Right cardiac atrium (tissue), 5 donors: Measurements from ENCODE around the gene MPST. TPM values are rescaled to one million over a fixed set of nuclear protein-coding genes. Genes with fewer than 3 reads are reported as not detected.
"Not testable (repeated sequence)": the region's sequence is repeated elsewhere in the genome, so short reads cannot be mapped to it uniquely, and the experiment has no call there.

Experiments
- ATAC-seq, 2 donors: fragments of 200-7000 bp; cut with Tn5 transposase; one replicate each; pipeline versions ENCODE4 v1.8.0 to v1.9.1; 2020; ENCODE audit warnings: moderate library complexity in 2 of 2, mild to moderate bottlenecking in 1 of 2
- DNase-seq, 3 donors: peaks; one replicate each; pipeline ENCODE4 v3.0.0-alpha.2; 2020
- H3K27ac ChIP-seq: one replicate; pipeline ENCODE4 v1.5.1; 2013; ENCODE audit warnings: mild to moderate bottlenecking, low read length, control low read depth, moderate library complexity
- H3K27me3 ChIP-seq: one replicate; pipeline ENCODE4 v1.6.1; 2013; ENCODE audit not compliant: control insufficient read depth, insufficient read depth
- H3K4me1 ChIP-seq: one replicate; pipeline ENCODE4 v1.6.1; 2013; ENCODE audit warnings: low read length; ENCODE audit not compliant: control insufficient read depth, insufficient read depth
- H3K4me3 ChIP-seq: one replicate; pipeline ENCODE4 v1.5.1; 2013; ENCODE audit warnings: low read length, control low read depth
- H3K9me3 ChIP-seq: one replicate; pipeline ENCODE4 v1.6.1; 2013; ENCODE audit warnings: low read length; ENCODE audit not compliant: control insufficient read depth
- WGBS: extraction: QIAGEN DNeasy Blood & Tissue Kit; methylation state at CpG from one replicate; pipeline ENCODE4 v1.1.7; 2013; 5-methylcytosine and 5-hydroxymethylcytosine counted together
- intact Hi-C, 4 donors: fragments of 100-400 bp; cut with DNase I; formaldehyde crosslinking; loops; one replicate each; pipeline versions ENCODE4 v1.11.0 to v1.14.0; 2022 to 2023
- polyA plus RNA-seq: library from polyadenylated mRNA; stranded (reverse); fragments of 200-250 nt; gene quantifications from one replicate; pipeline ENCODE4 v1.2.3, GENCODE V29; 2013
- total RNA-seq, 4 donors: library from RNA; stranded (reverse); fragmentation: NEBNext Ultra II Directional; extraction: Animal tissue kit (Norgen Biotek cat#: 25700); gene quantifications; one replicate each; pipeline ENCODE4 v1.2.1, GENCODE V29; 2021
- donor health status: healthy with polysubstance abuse.
- donor health status: DM: no; HTN: yes; CAD: no.
- donor health status: DM: no; HTN: no; CAD: no.
- donor health status: DM: no; HTN: yes; CAD: no; lungs with severe emphysema.
- donor health status: DM: yes; HTN: yes; CAD: no.

Gene MPST
- total and polyA plus RNA-seq, 5 donors, result 49.6 to 93.0 (median 57.3) TPM

GRCh38 chr22:36985211-36985889 lies 34.2 kb upstream of the MPST start:
- H3K4me3 ChIP-seq, result no peak overlapping the region
- H3K27ac ChIP-seq, result no peak overlapping the region
- DNase-seq, result no peak
- no peak for ATAC-seq
- H3K9me3 ChIP-seq, result no peaks in the 10 kb centered on the region
- H3K27me3 ChIP-seq, result no peaks in the 10 kb centered on the region
- WGBS, result 81% methylated on average over 10 of the region's 10 CpGs
- no peaks in the 10 kb centered on the region for H3K4me1 ChIP-seq
- intact Hi-C loops, result no loop called here

GRCh38 chr22:36986242-36986821 lies 33.2 kb upstream of the MPST start:
- no peaks in the 10 kb centered on the region for H3K27me3 ChIP-seq
- no peaks in the 10 kb centered on the region for H3K9me3 ChIP-seq
- H3K4me3 ChIP-seq, result no peak overlapping the region
- WGBS, result 53% methylated on average over 8 of the region's 8 CpGs
- DNase-seq, result no peak
- intact Hi-C loops, result no loop called here
- no peak for ATAC-seq
- H3K4me1 ChIP-seq, result no peaks in the 10 kb centered on the region
- no peak overlapping the region for H3K27ac ChIP-seq

DNA sequence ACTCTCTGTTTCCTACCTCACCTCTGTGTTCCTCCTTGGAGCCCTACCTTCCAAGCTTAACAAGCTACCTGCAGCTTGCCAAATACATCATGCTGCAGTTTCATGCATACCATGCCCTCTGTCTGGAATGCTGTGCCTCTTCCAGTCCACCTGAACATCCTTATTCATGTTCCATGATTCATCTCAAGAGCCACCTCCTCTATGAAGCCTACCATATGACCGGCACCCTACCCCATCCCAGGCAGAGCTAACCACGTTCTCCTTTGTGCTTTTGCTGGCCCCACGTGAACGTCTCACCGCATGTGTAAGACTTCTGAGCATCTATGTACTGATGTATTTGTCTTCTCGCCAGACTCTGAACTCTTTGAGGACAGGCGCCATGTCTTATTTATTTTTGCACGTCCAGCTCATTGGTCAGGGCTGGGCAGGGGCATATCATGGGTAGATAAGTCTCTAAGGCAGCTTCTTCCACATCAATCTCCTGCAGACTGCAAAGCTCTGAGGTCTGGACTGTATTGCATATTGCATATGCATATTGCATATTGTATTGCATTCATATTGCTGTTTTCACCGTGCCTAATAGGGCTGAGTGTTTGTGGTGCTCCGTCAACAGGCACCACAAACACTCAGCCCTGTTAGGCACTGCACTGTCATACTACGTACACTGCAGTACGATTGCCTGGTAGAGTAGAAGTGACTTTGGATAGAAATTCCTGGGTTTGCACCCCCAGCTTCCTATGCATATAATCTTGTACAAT lies 31.3 kb upstream of the MPST start:
- Histone ChIP-seq H3K27ac (no peak overlapping the region), H3K4me3 (no peak overlapping the region), H3K27me3 (no peaks in the 10 kb centered on the region), H3K4me1 (no peaks in the 10 kb centered on the region), H3K9me3 (no peaks in the 10 kb centered on the region)
- 71% methylated on average over 12 of the region's 12 CpGs for WGBS
- ATAC-seq (no peak), DNase-seq (no peak)
- intact Hi-C loops, result no loop called here

GRCh38 chr22:36989012-36989411 lies 30.5 kb upstream of the MPST start:
- intact Hi-C loops, ATAC-seq: not testable (repeated sequence)
- WGBS, result 89% methylated on average over 4 of the region's 4 CpGs

GRCh38 chr22:36990457-36990856 lies 29.1 kb upstream of the MPST start:
- Histone ChIP-seq H3K27ac (no peak overlapping the region), H3K9me3 (no peaks in the 10 kb centered on the region), H3K27me3 (no peaks in the 10 kb centered on the region), H3K4me1 (no peaks in the 10 kb centered on the region), H3K4me3 (no peak overlapping the region)
- WGBS, result 66% methylated on average over 6 of the region's 6 CpGs
- intact Hi-C loops, result no loop called here
- ATAC-seq (no peak), DNase-seq (no peak)

More at GRCh38 chr22:36989012-36989411, 30.5 kb upstream of the MPST start:
- not testable (repeated sequence) for H3K27ac ChIP-seq, DNase-seq, H3K4me1 ChIP-seq, H3K9me3 ChIP-seq, H3K27me3 ChIP-seq, H3K4me3 ChIP-seq

GRCh38 chr22:36991206-36991605 lies 28.3 kb upstream of the MPST start:
- no peak overlapping the region for H3K4me3 ChIP-seq
- ATAC-seq (no peak), DNase-seq (no peak)
- intact Hi-C loops, result no loop called here
- no peaks in the 10 kb centered on the region for H3K9me3 ChIP-seq
- no peaks in the 10 kb centered on the region for H3K4me1 ChIP-seq
- H3K27ac ChIP-seq, result no peak overlapping the region
- 45% methylated on average over 6 of the region's 6 CpGs for whole genome bisulfite sequencing
- H3K27me3 ChIP-seq, result no peaks in the 10 kb centered on the region

DNA sequence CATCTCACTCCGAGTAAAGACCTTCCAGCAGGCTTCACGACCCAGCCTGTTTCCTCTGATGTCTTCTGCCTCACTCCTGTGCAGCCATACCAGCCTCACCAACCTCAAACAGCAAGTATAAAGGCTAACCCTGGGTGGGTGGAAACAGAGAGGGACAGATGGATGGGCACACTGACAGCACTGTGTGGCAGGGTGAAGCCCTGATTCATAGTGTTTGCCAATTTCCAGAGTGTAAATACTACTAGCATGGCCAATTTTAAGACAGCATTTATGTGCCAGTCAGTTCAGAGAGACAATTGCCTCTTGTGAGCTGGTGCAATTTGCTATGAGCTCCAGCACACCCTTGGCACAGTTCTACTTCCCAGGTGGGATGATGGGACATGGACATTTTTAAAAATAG lies 21.8 kb upstream of the MPST start:
- H3K9me3 ChIP-seq, result no peaks in the 10 kb centered on the region
- H3K27me3 ChIP-seq, result no peaks in the 10 kb centered on the region
- DNase-seq (no peak), ATAC-seq (no peak)
- 80% methylated on average over 2 of the region's 2 CpGs for WGBS
- H3K27ac ChIP-seq, result no peak overlapping the region
- intact Hi-C loops, result no loop called here
- H3K4me1 ChIP-seq, result no peaks in the 10 kb centered on the region
- no peak overlapping the region for H3K4me3 ChIP-seq

DNA sequence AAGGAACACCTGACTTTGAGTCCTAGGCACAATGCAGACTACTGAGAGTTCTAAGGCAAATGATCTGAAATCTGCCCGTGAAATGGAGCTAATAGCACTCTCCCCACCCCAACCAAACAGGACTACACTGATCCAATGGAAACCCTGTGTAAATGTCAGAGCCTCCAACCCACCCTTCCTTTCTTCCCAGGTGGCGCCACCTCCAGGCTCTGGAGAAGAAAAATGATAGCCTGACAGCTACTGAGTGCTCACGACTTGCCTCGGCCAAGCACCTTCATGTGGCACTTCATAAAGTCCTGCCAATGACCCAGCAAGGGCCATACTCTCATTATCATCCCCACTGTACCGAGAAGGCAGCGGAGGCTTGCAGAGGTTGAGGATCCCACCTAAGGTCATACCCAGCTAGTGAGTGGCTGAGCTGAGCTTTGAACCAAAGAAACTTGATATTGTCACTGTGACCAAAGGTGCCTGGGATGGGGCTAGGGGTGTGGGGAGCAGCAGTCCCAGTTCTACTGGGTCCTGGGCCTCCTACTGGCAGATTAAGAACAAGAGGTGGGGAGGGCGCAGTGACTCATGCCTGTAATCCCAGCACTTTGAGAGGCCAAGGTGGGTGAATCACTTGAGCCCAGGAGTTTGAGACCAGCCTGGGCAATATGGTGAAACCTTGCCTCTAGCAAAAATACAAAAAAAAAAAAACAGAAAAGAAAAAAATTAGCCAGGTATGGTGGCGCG lies 20.8 kb upstream of the MPST start:
- H3K9me3 ChIP-seq, result no peaks in the 10 kb centered on the region
- no peaks in the 10 kb centered on the region for H3K27me3 ChIP-seq
- intact Hi-C loops, result no loop called here
- DNase-seq, result no peak
- no peak for ATAC-seq
- H3K27ac ChIP-seq, result no peak overlapping the region
- WGBS, result 77% methylated on average over 9 of the region's 9 CpGs
- H3K4me3 ChIP-seq, result no peak overlapping the region
- H3K4me1 ChIP-seq, result no peaks in the 10 kb centered on the region

- H3K27ac ChIP-seq, result no peak overlapping the region
- no peaks in the 10 kb centered on the region for H3K9me3 ChIP-seq
- 85% methylated on average over 4 of the region's 4 CpGs for WGBS
- intact Hi-C loops, result no loop called here
- H3K4me1 ChIP-seq, result no peaks in the 10 kb centered on the region
- DNase-seq (no peak), ATAC-seq (no peak)
- H3K27me3 ChIP-seq, result no peaks in the 10 kb centered on the region
- H3K4me3 ChIP-seq, result no peak overlapping the region
Observed at GRCh38 chr22:36999463-36999862, 20.1 kb upstream of the MPST start.

DNA sequence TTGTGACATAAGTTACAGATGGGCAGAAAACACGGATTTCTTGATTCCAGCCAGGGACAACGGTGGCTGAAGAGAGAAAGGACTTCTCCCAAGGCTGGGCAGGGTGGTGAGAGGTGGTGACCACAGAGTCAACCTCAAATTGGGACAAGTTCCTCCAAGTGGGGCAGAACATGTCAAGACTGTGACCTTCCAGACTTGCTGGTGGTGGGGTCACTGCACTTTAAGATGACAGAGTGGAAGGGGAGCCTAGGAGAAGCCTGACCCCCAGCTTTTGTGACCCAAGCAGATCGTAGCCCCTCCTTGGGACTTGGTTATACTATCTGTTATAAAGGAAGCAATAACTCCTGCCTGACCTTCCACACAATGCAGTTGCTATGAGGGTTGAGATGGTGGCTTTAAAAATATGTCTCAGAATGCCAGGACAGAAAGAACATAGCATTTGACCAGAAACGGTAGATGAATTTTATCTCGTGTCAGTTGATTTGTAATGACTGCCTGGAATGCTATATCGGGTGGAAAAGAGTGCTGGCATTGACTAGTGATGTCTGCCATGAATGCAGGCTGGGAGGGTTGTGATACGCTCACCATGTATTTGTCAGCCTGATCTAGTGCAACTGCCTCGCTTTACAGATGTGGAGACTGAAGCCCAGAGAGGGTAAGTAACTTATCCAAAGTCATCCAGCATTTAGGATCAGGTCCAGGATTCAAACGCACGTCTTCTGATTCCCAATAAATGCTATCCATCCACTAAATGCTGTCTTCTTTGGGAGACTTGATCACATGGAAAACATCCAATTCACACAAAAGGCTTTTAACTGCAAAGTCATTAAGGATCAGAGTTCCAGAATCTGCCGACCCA lies 18.6 kb upstream of the MPST start:
- Histone ChIP-seq H3K27me3 (no peaks in the 10 kb centered on the region), H3K4me1 (no peaks in the 10 kb centered on the region), H3K27ac (no peak overlapping the region), H3K9me3 (no peaks in the 10 kb centered on the region), H3K4me3 (no peak overlapping the region)
- 59% methylated on average over 11 of the region's 11 CpGs for WGBS
- no peak for ATAC-seq
- no peak for DNase-seq
- intact Hi-C loops, result no loop called here
